ENCODE measurements around the gene DIO3.

Gene DIO3

GRCh38 chr14:101525640-101526527 lies 35.4 kb upstream of the DIO3 start:
- Histone ChIP-seq H3K36me3 (ENCODE audit: low read depth) (no peaks in the 10 kb centered on the region), H3K9me3 (ENCODE audit: severe bottlenecking) (no peaks in the 10 kb centered on the region), H3K27ac (ENCODE audit: poor library complexity, severe bottlenecking) (no peak overlapping the region), H3K4me1 (ENCODE audit: insufficient read depth, poor library complexity, severe bottlenecking) (no peaks in the 10 kb centered on the region), H3K4me3 (ENCODE audit: severe bottlenecking) (no peak overlapping the region), H3K27me3 (ENCODE audit: insufficient read depth, poor library complexity, severe bottlenecking) (no peaks in the 10 kb centered on the region)
- DNase-seq (ENCODE audit: low spot score) (no peak), ATAC-seq (ENCODE audit: low read depth) (no peak)
- TF ChIP-seq, protein P1, sequence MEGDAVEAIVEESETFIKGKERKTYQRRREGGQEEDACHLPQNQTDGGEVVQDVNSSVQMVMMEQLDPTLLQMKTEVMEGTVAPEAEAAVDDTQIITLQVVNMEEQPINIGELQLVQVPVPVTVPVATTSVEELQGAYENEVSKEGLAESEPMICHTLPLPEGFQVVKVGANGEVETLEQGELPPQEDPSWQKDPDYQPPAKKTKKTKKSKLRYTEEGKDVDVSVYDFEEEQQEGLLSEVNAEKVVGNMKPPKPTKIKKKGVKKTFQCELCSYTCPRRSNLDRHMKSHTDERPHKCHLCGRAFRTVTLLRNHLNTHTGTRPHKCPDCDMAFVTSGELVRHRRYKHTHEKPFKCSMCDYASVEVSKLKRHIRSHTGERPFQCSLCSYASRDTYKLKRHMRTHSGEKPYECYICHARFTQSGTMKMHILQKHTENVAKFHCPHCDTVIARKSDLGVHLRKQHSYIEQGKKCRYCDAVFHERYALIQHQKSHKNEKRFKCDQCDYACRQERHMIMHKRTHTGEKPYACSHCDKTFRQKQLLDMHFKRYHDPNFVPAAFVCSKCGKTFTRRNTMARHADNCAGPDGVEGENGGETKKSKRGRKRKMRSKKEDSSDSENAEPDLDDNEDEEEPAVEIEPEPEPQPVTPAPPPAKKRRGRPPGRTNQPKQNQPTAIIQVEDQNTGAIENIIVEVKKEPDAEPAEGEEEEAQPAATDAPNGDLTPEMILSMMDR (IDR thresholded peaks at IDR 0.05; ENCODE audit: poor library complexity, severe bottlenecking), result no peak

GRCh38 chr14:101527987-101528386 lies 33.3 kb upstream of the DIO3 start:
- ATAC-seq (ENCODE audit: low read depth) (no peak), DNase-seq (ENCODE audit: low spot score) (no peak)
- no peaks in the 10 kb centered on the region for H3K36me3 ChIP-seq (ENCODE audit: low read depth)
- H3K4me3 ChIP-seq (ENCODE audit: severe bottlenecking), result no peak overlapping the region
- TF ChIP-seq, protein P1 (IDR thresholded peaks at IDR 0.05; ENCODE audit: poor library complexity, severe bottlenecking), result no peak
- no peak overlapping the region for H3K27ac ChIP-seq (ENCODE audit: poor library complexity, severe bottlenecking)
- H3K4me1 ChIP-seq (ENCODE audit: insufficient read depth, poor library complexity, severe bottlenecking), result no peaks in the 10 kb centered on the region
- no peaks in the 10 kb centered on the region for H3K9me3 ChIP-seq (ENCODE audit: severe bottlenecking)
- H3K27me3 ChIP-seq (ENCODE audit: insufficient read depth, poor library complexity, severe bottlenecking), result no peaks in the 10 kb centered on the region

DNA sequence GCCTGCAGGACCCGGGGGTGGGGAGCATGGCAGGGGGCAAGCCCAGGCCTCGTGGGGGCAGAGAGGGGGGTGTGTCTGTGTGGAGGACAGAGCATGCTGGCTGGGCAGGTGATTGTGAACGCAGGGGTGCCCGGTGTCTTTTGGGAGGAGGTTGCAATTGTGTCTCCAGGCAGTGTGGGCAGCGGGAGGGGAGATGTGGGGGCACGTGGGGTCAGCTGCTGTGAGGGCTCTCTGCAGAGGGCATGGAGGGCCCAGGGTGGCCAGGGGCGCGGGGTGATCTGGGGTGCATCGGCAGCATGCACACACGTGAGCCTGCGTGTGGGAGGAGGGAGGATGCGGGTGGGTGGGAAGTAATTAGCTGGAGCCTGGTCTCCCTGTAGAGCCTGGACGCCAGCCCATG lies 32.2 kb upstream of the DIO3 start:
- ATAC-seq (ENCODE audit: low read depth) (no peak), DNase-seq (ENCODE audit: low spot score) (no peak)
- H3K27ac ChIP-seq (ENCODE audit: poor library complexity, severe bottlenecking), result no peak overlapping the region
- H3K27me3 ChIP-seq (ENCODE audit: insufficient read depth, poor library complexity, severe bottlenecking), result no peaks in the 10 kb centered on the region
- no peaks in the 10 kb centered on the region for H3K4me1 ChIP-seq (ENCODE audit: insufficient read depth, poor library complexity, severe bottlenecking)
- H3K4me3 ChIP-seq (ENCODE audit: severe bottlenecking), result no peak overlapping the region
- TF ChIP-seq, protein P1 (IDR thresholded peaks at IDR 0.05; ENCODE audit: poor library complexity, severe bottlenecking), result no peak
- no peaks in the 10 kb centered on the region for H3K36me3 ChIP-seq (ENCODE audit: low read depth)
- no peaks in the 10 kb centered on the region for H3K9me3 ChIP-seq (ENCODE audit: severe bottlenecking)

- no peak overlapping the region for H3K27ac ChIP-seq (ENCODE audit: poor library complexity, severe bottlenecking)
Measured at GRCh38 chr14:101534198-101534597, 27.1 kb upstream of the DIO3 start.

More at GRCh38 chr14:101534198-101534597, 27.1 kb upstream of the DIO3 start:
- no peaks in the 10 kb centered on the region for H3K9me3 ChIP-seq (ENCODE audit: severe bottlenecking)
- TF ChIP-seq, protein P1 (IDR thresholded peaks at IDR 0.05; ENCODE audit: poor library complexity, severe bottlenecking), result no peak
- H3K27me3 ChIP-seq (ENCODE audit: insufficient read depth, poor library complexity, severe bottlenecking), result no peaks in the 10 kb centered on the region
- H3K4me1 ChIP-seq (ENCODE audit: insufficient read depth, poor library complexity, severe bottlenecking), result no peaks in the 10 kb centered on the region
- no peaks in the 10 kb centered on the region for H3K36me3 ChIP-seq (ENCODE audit: low read depth)
- no peak overlapping the region for H3K4me3 ChIP-seq (ENCODE audit: severe bottlenecking)
- no peak for ATAC-seq (ENCODE audit: low read depth)
- no peak for DNase-seq (ENCODE audit: low spot score)
